ENCODE measurements around the gene SFSWAP. TPM values are rescaled to one million over a fixed set of nuclear protein-coding genes. Genes with fewer than 3 reads are reported as not detected.

Gene SFSWAP
- total and polyA plus RNA-seq, 10 donors: 19.5 to 74.4 (median 58.8) TPM

- peaks cover 0 to 15% (median 0%) of the 10 kb centered on the region in 6 donors for H3K4me1 ChIP-seq
- intact Hi-C loops (cut with DNase I; ENCODE audit: low total_unique reads): no loop called here
- H3K4me3 ChIP-seq: no peak overlapping the region
- no peak for TF ChIP-seq POLR2A (IDR thresholded peaks at IDR 0.05)
- no peak for TF ChIP-seq CTCF (IDR thresholded peaks at IDR 0.05 in 8 of 11, conservative IDR thresholded peaks at IDR 0.05 in 3 of 11)
- TF ChIP-seq POLR2AphosphoS5 (IDR thresholded peaks at IDR 0.05): no peak
- DNase-seq: peak; percentile 73
- peaks cover 0 to 7% (median 0%) of the 10 kb centered on the region in 7 donors for H3K27me3 ChIP-seq (replicated peaks in 1 of 7)
- 77 to 84% (median 79%) methylated on average over 17 to 26 of the region's 26 CpGs for WGBS, 5 donors
- H3K36me3 ChIP-seq: no peaks in the 10 kb centered on the region
- H3K27ac ChIP-seq: no peak overlapping the region
- H3K9me3 ChIP-seq: no peaks in the 10 kb centered on the region
Observed at GRCh38 chr12:131684015-131684725, 26.7 kb upstream of the SFSWAP start.

- no peak overlapping the region for H3K27ac ChIP-seq
- no peak overlapping the region for H3K4me3 ChIP-seq
- no peak for TF ChIP-seq POLR2AphosphoS5 (IDR thresholded peaks at IDR 0.05)
- no peak for TF ChIP-seq CTCF (IDR thresholded peaks at IDR 0.05 in 8 of 11, conservative IDR thresholded peaks at IDR 0.05 in 3 of 11)
- TF ChIP-seq POLR2A (IDR thresholded peaks at IDR 0.05): no peak
- no peak for DNase-seq
- peaks cover 0 to 13% (median 0%) of the 10 kb centered on the region in 7 donors for H3K27me3 ChIP-seq (replicated peaks in 1 of 7)
- intact Hi-C loops (cut with DNase I; ENCODE audit: low total_unique reads): no loop called here
- H3K4me1 ChIP-seq: peaks cover 0 to under 1% (median 0%) of the 10 kb centered on the region in 6 donors
- WGBS, 5 donors: 81 to 86% (median 85%) methylated on average over 13 to 15 of the region's 15 CpGs
- H3K36me3 ChIP-seq: no peaks in the 10 kb centered on the region
- H3K9me3 ChIP-seq: no peaks in the 10 kb centered on the region
Observed at GRCh38 chr12:131687346-131688125, 23.4 kb upstream of the SFSWAP start.

- no peaks in the 10 kb centered on the region for H3K4me1 ChIP-seq
- intact Hi-C loops (cut with DNase I; ENCODE audit: low total_unique reads): no loop called here
- H3K36me3 ChIP-seq: no peaks in the 10 kb centered on the region
- H3K27ac ChIP-seq: no peak overlapping the region
- H3K4me3 ChIP-seq: no peak overlapping the region
- peaks cover 0 to 19% (median 0%) of the 10 kb centered on the region in 7 donors for H3K27me3 ChIP-seq (replicated peaks in 1 of 7)
- WGBS, 5 donors: 86 to 90% (median 87%) methylated on average over 3 of the region's 3 CpGs
- H3K9me3 ChIP-seq: no peaks in the 10 kb centered on the region
- no peak for DNase-seq
- no peak for TF ChIP-seq POLR2A (IDR thresholded peaks at IDR 0.05)
- no peak for TF ChIP-seq POLR2AphosphoS5 (IDR thresholded peaks at IDR 0.05)
- TF ChIP-seq CTCF (IDR thresholded peaks at IDR 0.05 in 8 of 11, conservative IDR thresholded peaks at IDR 0.05 in 3 of 11): no peak
Observed at GRCh38 chr12:131688131-131688844, 22.6 kb upstream of the SFSWAP start.

All from spleen (tissue), 11 donors.